ENCODE results near the gene NAAA. TPM values are rescaled to one million over a fixed set of nuclear protein-coding genes. Genes with fewer than 3 reads are reported as not detected.
"Not testable (repeated sequence)": the region's sequence is repeated elsewhere in the genome, so short reads cannot be mapped to it uniquely, and the experiment has no call there.

Gene NAAA
- 21.4 TPM for total RNA-seq

DNA sequence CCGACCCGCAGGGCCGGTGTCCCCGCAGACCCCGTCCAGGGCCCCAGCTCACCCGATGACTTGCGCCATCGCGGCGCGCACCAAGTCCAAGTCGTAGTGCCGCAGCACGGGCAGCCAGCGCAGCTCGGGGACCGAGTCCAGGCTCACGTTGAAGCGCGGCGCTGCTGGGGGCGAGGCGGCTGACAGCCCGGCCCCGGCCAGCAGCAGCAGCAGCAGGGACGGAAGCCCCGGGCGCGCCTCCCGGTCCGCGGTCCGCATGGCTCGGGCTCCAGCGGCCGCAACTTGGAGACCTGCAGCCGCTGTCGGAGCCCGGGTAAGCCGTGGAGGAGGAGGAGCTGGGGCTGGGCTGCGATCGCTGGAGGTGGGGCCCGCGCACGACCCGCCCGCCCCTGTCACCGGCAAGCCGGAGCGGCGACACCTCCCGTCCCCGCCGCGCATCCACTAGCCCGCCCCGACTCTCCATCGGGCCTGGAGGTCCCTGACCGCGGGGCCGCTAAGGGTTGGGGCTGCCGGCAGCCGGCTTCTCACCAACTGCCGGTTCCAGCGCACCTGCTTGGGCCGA lies at the start of gene NAAA:
TSS of gene NAAA (minus strand) at position 322 of the 562 bp plus-strand sequence. CDS start at position 258, 64 bp downstream.
- DNase-seq, result peak; percentile 70

DNA sequence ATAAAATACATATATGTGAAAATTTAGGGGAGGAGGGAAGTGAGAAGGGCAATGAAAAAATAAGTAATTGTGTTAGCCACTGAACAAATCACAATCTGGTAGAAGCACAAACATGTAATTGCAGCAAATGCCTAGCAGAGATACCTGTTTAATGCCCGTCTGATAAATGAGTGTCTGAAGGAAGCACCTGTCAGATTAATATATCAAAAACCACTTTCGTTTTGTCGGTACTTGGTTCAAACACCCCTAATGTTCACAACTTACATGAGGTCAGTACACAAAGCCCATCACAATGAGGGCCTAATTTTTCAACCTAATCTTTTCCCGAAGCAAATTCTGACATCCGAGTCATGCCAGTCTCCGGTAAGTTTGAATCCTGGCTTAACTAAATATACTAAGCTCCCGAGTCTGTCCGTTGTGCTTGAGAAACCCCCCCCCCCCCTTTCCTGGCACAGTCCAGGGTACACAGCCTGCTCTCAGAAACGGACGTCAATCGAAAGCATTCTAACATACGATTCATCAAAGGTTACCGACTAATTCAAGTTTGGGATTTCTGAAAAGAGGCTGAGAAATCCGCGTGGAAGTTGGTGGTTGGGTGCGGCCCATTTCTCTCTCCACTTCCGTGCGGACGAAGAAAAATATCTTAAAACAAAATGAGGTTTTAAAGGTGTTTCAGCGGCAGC lies 49.2 kb upstream of the NAAA start:
- DNase-seq, result no peak

DNA sequence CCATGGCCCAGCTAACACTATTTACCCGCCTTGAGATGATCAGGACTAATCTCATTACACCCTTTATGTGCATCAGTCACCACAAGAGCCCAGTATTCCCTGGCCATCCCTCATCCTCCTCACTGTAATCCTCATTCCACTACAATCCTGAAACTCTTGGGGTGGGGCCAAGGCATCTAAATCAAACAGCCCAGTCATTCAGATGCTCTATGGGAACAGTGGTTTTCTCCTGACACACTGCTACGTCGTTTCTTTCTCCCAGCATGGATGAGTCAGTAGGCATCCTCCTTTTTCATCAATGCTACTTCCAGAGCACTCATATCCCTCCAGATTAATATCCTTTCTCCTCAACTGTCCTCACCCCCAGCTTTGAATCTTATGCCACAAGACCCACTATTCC lies 44.3 kb upstream of the NAAA start:
- no peak for DNase-seq

DNA sequence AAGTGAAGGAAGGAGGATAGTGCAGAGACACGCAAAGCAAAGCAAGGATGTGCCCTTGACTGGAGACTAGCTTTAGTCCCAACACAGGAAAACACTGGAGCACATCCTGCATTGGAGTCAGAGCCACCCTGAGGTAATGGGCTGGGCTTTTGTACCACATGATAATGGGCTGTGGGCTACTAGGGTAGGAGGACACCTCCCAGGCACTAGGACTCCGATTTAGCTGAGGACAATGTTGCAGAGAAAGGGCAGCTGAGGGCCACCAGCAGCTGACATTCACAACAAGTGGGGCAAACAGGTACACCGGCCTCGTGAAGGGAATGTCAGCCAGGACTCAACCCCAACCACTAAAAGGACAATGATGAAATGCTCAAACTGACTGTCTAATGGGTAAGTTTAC lies 39.8 kb upstream of the NAAA start:
- no peak for DNase-seq

DNA sequence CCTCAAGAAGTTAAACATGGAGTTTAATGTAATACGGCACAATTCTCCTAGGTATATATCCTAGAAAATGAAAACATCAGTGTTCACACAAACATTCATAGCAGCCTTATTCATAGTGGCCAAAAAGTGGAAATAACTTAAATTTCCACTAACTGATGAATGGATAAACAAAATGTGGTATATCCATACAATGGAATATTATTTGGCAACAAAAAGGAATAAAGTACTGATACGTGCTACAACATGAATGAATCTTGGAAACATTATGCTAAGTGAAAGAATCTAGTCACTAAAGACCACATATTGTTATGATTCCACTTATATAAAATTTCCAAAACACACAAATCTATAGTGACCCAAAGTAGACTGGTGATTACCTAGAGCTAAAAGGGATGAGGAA lies 35.4 kb upstream of the NAAA start:
- no peak for DNase-seq

DNA sequence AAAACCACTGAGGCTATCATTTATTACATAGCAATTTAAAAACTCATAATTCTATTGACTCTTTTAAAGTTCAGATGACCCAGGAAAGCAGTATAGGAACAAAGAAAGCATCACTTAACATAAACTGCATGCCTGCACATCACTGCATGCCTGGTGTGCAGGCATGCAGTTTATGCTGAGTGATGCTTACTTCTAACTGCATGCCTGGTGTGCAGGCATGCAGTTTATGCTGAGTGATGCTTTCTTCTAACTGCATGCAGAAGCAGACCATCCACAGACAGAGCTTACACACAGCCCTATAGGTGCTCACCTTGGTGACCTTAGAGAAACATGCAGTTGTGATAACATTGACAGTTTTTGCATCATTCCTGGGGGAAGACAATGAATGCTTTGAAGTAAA lies 33.0 kb upstream of the NAAA start:
- DNase-seq, result no peak

DNA sequence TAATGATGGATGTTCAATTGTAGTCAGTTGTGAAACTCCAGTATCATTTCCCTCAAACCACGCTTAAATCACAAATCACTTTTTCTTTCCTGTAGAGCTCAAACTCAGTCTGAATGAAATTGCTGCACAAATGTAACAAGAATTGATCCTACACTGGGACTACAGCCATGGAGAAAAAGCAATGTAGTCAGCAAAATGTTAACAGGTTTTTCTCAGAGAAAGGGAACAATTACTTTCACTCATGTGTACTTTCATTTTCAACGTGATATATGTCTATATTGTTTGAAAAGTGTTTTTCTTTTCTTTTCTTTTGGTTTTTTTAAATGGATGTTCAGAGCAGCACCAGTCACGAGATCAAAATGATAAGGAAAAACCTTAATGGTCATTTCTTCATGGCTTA lies 27.3 kb upstream of the NAAA start:
- no peak for DNase-seq

DNA sequence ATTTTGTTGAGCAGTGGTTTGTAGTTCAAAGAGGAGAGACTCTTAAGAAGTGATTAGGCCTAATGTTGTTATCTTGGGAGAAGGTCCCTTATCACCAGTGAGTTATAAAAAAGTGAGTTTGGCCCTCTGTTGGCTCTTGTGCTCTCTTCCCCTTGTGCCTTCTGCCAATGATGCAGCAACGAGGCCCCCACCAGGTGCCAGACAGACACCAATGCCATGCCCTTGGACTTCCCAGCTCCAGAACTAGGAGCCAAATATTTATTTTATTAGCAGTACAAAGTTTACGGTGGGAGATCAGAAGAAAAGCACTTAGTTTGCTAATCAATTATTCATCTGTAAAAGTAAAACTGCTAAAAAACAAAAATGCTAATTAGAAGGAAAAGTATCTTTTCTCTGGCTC lies 22.7 kb upstream of the NAAA start:
- DNase-seq, result no peak

DNA sequence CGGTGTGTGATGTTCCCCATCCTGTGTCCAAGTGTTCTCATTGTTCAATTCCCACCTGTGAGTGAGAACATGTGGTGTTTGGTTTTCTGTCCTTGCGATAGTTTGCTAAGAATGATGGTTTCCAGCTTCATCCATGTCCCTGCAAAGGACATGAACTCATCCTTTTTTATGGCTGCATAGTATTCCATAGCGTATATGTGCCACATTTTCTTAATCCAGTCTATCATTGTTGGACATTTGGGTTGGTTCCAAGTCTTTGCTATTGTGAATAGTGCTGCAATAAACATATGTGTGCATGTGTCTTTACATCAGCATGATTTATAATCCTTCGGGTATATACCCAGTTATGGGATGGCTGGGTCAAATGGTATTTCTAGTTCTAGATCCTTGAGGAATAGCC lies 21.3 kb upstream of the NAAA start:
- DNase-seq, result not testable (repeated sequence)

DNA sequence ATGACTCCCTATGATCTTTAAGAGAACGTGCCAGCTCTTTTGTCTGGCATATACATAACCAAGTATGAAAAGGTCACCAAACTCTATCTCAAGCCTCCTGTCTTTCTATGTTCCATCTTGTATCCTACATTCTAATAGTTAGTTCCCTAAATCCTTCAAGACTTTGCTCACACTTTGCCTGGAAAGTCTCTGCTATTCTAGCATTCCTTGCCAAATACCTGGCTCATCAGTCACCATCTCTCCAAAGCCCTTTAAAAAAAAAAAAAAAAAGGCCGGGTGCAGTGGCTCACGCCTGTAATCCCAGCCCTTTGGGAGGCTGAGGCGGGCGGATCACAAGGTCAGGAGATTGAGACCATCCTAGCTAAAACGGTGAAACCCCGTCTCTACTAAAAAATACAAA lies 17.7 kb upstream of the NAAA start:
- not testable (repeated sequence) for DNase-seq

DNA sequence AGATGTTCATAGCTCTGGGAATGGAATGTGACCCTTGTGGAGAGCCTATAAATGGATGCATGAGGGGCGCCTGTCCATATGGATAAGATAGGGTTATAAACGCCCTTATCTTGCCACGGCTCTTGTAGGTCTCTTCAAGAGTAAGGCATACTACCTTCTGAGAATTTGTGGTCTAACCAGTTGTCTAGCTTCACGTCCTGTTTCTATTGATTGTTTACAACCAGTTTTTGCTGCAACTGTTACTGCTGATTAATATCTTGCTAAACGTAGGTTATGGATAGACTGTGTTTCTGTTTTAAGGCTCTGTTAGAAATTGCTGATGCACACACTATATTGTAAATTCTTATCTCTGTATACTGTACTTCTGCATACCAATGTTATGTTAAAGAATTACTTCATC lies 14.0 kb upstream of the NAAA start:
- DNase-seq, result not testable (repeated sequence)

DNA sequence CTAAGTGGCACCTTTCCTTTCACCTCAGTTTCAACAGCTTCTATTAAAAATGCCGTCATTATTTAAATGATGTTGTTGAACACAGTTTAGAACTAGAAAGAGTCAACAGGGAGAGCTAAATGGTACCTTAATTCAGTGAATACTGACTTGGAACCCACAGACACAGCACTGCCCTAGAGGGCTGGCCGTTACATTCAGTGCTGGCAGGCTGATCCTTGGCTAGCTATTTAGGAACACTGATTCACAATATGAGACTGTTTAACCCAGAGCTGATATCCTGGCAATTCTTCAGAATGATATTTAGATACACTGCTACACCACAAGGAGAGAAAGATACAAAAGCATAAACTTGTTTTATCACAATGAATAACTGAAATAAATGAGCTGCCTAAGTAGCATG lies 12.7 kb upstream of the NAAA start:
- no peak for DNase-seq

DNA sequence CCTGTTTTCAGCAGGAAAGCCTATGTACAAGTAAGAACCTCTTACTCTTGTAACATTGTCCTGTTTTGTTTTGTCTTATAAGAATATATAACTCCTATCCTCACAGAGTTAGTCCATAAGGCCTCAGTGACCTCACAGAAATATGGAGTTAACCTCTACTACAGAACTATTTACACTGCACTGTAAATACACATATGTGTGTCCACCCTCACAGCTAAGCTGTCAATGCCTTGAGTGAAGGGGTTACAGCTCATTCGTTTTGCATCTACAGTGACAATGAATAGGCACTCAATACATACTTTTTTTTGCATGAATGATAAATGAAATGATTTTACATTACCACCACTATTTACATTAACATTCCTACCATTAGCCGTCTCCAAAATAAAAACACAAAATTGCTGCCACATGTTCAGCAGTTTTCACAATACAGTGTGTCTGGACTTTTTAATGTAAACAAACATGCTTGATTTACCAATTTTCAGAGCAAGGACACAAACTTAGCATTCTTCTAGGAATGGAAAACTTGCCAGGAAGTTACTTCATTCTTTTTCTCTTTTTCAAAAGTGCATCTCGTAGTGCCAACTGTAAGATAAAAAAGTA lies 9.5 kb upstream of the NAAA start:
- DNase-seq, result no peak

DNA sequence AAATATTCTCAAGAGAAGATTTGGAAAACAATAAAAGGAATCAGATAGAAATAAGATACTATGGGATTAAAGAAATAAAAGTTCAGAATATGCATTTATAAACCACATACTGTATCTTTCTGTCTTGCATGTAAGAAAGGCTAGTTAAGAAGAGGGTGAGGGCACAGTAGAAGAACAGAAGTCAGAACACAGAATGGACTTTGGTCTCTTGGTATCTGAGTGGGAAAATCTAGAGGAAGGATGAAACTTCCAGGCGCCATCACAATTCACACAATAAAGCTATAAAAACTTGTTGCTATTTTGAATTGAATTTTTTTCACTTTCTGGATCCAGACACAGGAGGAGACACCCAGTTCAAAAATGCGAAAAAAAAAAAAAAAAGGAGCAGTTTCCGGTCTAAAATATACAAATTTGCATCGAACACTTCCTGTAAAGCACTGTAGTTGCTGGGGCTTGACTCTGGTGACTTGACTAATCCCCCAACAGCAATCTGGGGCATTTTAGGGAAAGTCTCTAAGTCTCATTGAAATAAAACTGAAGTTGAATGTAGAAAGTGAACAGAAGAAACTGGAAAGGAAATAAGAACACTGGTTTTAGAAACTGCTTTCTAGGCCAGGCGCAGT lies 8.1 kb upstream of the NAAA start:
- DNase-seq, result no peak

DNA sequence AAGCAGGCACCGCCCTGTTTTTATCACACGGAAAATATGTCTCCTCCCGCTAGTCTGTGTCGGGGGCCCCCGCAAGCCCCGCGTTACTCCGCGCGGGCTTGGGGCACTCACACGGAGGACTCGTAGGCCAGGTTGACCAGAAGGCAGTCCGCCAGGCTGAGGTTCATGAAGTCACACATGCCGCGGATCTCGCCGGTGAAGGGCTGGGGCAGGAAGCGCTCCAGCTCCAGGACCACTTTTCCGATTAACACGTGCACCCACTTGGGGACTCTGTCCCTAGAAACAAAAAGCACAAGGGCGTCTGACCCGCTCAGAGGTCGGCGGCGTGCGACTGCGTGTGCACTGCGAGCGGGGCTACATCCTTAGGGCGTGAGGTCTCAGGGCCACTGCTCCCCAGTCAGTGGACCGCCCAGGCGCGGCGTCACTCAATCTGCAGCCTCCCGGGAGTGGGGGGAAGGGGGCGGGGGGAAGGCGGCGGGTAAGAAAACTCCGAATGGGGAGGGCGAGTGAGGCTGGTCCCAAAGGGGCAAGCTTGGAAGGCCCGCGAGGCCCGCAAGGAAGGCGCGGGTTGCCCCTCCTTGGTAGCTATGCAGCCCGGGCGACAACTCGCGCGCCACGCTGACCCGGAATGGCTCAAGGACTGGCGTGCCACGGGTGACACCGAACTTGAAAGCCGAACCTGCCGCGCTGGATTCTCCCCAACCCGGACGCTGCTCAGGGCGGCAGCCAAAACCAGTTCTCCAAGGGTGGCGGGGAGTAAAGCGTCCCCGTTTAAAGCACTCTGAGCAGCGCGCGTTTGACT lies 722 bp downstream of the NAAA start:
- DNase-seq, result peak; percentile 34

DNA sequence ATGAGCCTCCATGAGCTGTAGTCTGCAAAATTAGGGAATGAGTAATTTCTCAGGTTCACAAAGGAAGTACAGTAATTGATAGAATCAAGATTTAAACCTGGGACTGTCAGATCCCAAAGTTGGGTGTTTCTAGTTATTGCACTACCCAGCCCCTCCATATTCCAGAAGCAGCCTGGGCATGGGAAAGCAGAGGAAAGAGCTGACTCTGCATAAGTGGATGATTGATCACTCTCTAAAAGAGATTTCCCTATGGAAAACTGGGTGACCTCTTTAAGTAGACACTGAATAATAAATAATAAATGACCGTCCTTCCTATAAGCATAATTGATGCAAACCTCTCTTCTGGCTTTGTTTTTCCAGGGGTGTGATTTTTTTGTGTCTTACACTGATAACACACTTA lies 5.2 kb downstream of the NAAA start:
- no peak for DNase-seq

DNA sequence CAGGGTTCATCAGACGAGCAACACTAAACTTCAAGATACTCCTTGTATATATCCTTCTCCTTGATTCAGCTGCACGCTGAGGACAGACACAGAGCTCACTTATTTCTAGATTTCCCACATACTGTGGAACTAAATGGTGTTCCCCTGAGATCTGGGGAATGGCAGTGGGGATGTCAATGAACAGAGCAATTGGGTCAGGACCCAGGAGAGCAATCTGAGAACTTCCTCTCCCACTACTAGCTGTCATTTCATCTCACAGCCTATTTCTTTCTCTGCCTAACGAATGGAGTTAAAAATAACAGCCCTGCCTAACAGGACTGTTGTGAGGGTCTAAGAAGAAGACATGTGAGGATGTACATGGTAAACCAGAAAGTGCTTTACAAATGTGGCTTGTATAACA lies 10.7 kb downstream of the NAAA start:
- no peak for DNase-seq

DNA sequence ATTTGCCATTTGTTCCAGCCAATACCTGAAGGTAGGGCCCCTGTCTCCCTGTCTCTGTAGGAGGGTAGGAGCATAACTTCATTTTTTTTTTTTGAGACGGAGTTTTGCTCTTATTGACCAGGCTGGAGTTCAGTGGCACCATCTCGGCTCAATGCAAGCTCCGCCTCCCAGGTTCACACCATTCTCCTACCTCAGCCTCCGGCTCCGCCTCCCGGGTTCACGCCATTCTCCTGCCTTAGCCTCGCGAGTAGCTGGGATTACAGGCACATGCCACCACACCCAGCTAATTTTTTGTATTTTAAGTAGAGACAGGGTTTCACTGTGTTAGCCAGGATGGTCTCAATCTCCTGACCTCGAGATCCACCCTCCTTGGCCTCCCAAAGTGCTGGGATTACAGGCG lies 15.9 kb downstream of the NAAA start:
- not testable (repeated sequence) for DNase-seq

DNA sequence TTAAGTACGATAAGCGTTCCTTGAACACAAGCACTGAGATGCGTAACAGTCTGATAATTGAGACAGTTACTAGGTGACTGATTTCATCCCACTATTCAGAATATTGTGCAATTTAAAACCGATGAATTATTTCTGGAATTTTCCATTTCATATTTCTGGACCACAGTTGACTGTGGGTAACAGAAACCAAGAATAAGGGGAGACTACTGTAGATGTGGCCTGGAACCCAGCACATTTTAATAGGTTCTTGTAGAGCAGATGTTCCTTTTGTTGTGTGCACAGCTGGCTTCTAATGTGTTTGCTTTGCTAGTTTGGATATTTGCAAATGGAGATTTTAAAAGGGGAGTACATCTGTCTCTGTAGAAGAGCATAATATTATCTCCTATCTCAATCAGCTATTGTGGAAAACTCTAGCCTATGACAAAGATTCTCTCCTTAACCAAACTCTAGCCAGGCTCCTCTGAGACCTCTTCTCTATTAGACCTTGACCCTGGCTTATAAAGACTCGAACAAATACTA lies 16.4 kb downstream of the NAAA start:
- no peak for DNase-seq

DNA sequence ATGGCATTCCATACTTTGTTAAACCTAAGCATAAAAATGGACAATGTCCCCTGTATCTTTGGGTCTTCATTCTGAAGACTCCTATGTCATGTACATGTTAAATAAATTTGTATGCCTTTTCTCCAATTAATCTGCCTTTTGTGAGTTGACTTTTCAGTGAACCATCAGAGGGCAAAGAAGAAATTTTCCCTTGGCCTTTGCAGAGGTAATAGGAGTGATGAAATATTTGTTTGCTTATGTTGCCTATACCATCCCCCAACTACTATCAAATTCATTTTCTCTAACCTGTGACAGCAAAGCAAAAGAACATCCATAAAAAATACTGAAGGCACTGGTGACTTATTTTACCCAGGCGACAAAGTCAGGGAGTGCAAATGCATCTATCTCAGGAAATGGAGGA lies 18.2 kb downstream of the NAAA start:
- DNase-seq, result no peak

DNA sequence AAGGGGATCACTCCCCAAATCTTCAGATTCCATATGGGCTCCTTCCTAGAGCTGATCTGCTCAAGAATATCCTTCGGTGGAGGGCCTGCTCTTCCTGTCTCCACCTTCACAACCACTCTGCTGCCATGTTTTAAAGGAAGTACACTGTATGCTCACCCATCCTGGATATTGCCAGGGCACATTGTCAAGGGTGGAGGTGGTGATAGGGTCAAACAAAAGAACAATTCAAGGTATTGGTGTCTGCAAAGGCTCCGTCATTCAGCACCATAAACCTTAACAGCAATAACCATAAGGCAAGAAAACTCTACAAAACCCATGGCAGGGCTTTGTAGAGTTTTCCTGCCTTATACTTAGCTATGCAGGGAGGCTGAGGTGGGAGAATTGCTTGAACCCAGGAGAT lies 18.9 kb downstream of the NAAA start:
- DNase-seq, result no peak

DNA sequence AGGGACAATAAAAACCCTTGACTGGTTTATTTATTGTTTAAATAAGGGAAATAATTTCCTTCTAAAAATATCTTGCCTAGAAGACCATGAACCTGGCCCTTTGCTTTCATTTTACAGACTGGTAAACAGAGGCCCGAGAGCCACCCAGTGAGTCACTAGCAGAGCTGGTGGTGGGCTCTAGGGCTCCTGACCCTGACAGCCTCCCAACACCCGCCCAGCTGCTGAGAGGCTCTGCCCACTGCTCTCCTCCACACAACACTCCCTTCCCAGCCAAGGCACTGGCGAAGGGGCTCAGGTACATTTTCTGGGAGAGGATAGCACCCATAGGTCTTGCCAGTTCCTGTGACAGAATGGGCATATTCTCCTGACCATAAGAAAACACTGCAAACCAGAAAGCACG lies 20.5 kb downstream of the NAAA start:
- no peak for DNase-seq

DNA sequence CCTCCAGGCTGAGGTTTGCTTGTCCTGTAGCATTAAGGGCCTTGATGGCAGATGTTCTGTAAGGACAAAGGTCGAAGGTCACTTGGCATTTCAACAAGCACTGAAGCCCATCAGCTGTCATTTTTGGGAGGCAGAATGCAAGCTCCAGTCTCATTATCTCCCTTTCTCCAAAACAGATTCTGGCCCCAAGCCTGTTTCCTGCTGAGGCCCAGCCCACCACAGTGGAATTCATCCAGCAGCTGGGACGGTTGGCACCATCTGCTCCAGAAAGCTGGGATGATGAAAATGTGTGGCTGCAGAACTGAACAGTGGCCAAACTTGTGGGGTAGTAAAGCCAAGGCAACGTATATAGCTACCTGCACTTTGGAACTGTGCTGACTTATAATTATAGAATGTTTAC lies 20.9 kb downstream of the NAAA start:
- peak; percentile 63 for DNase-seq
